Stimulated activated CD8-positive, alpha-beta memory T cell treated with anti-CD3 and anti-CD28 coated beads, Interleukin-15, amount 100 ng/mL, for 24 hours (primary cell): Measurements from ENCODE around the gene MDGA2.

Source experiments
- DNase-seq: peaks from one replicate; pipeline ENCODE4 v3.0.0-alpha.2; 2020; ENCODE audit warnings: low read depth

Gene MDGA2

DNA sequence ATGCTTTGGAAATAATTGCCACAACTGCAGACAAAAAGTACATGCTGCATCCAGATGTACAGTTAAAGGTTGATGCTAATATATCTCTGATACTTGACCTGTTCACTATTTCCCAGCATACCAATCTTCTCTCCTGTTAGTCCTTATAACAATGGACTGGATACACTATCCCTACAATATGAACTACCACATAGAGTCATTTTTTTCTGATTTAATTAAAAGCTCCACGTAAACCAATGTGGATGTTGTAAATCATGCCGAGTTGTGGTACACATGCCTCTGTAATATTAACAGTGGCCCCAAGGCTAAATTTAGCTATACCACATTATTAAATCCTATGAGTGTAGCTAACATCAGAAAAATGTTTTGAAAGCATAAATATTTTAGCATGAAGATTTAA is 554.8 kb downstream of the MDGA2 start:
- DNase-seq: no peak

DNA sequence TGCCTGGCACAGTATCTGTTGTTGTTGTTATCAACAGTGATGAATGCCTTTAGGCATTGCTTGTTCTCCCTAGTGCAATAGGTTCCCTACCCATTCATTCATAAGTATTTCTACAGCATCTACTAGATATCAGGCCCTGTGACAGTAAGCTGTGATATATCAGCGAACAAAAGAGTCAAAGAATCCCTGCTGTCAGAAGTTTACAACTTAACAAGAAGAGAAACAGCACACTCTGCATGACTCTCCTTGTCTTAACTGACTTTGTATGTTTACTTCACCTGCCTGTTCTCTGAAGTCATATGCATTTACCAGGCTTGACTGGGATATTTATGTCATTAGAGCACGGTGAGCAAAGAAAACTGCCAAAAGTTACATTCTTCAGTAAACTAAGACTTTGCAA is 571.6 kb downstream of the MDGA2 start:
- DNase-seq: no peak

DNA sequence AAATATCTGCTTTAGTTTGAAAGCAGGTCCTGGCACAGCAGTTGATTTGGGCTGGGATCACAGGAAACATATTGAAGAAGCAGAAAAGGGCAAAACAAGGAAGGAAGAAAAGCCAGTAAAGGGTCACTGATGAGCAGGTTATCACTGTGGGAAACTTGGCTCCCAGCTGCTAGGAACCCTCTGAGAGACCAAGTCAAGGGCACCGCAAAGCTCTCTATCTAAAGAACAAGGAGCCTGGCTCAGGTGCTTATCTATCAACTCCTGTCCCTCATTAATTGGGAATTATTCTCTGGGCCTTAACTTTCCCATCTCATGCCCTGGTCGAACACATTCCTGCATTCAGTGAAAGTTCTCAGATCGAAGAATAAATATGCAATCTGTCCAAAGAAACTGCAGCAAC is 572.9 kb downstream of the MDGA2 start:
- DNase-seq: no peak

DNA sequence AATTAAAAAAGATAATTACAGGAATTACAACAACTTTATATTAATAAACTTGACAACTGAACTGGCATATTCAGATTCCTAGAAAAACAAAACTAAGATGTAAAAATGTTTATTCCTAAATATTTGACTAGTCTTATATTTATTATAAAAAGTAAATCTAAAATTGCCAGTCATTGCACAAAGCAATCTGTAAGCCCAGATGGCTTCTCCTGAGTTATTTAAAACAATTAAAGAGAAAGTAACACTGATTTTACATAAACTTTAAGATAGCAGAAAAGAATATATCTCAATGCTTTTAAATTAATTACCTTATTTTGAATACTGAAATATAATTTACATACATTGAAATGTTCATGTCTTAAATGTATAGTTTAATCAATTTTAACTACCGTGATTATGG is 589.7 kb downstream of the MDGA2 start:
- no peak for DNase-seq

DNA sequence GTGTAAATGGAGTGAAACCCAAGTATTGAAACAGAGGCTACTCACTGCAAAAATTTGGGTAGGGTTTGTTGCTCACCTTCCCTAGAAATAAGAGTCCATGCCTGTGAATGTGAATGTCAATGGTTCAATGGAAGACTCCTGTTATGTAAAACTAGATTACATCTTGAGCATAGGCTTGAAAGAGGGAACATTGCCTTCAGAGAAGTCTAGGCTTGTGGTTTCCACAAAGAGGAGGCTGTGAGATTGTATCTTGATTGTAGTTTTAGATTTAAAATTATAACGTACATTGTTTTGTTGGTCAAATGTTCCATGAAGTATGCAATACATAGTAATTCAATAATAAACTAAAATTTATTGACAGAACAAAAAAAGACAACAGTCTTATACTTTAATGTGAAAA is 610.1 kb downstream of the MDGA2 start:
- DNase-seq: no peak

DNA sequence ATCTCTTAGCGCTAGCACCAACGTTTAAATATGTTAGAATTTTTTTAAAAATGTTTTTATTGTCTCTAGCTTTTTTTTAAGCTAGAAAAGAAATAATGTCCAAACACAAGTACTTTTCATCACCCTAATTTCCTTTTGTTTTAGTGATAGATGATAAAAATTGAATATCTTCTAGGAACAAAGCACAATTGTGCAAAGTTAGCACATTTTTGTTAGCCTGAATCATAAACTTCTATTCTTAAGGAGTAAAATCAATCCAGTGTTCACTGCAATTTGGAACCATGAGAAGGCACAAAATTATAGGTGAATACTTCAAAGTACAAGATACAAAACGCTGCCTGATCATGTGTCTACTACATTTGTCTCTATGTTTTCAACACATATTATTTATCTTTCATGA is 615.4 kb downstream of the MDGA2 start:
- DNase-seq: no peak

DNA sequence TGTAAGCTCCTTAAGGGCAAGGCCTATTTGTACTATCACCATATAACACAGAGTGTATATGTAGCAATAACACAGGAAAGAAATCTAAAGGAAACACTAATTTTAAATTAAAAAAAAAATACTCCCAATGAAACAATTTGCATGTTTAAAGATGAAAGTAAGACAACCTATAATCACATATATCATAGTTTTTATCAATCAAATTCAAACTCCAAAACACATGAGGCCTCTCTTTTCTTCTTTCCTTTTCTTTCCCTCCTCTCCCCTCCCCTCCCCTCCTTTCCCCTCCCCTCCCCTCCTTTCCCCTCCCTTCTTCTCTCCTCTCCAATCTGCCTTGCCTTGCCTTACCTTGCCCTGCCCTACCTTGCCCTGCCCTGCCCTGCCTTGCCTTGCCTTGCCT is 618.0 kb downstream of the MDGA2 start:
- no peak for DNase-seq

DNA sequence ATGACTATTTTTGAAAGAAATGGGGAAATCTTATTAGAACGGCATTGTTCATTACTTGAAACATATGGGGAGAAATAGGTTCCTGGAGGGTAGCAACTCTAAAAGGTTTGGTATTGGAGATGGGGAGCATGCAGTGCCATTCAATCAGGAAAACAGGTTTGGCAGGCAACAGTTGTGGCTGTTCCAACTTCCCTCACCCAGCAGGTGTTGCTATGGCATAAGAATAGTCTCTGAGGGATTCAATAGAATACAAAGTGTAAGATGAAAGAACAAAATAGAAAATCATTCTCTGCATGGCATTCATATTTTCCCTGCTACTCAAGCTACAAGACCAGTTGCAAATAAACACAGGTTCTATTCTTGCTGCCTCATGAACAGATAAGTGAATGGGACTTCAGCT is 630.6 kb downstream of the MDGA2 start:
- no peak for DNase-seq

DNA sequence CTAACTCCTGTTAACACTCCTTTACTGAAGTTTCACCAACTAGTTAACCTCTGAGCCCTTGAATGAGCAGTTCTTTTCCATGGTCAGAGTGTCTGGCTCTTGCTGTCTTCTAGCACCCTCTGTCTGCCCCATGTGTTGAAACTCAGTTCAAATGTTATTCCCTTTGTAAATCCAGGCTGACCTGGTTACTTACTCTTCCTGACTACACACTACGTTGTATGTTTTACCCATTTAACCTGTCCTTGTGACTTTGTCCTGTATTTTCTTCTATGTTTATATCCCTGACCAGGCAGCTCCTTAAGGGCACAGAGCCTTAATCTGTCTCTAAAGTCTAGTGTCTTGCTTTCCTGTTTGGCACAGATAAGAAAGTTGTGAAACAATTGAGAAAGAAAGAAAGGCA is 634.9 kb downstream of the MDGA2 start:
- no peak for DNase-seq

DNA sequence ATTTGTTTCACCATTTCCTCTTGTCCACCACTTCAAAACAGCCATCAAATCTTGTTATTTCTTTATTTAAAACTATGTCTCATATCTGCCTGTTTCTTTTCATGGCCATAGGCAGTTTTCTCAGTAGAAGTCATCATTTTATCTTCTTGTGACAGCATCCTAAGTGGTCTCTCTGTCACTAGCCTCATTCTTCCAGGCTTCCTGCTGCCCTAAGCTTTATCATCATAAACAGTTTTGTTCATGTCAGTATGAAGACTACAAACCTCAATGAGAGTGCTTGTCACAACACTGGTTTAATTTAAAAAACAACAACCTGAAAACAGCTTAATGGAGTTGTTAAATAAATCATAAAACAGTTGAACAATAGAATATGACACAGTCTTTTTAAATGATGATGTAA is 636.1 kb downstream of the MDGA2 start:
- no peak for DNase-seq

DNA sequence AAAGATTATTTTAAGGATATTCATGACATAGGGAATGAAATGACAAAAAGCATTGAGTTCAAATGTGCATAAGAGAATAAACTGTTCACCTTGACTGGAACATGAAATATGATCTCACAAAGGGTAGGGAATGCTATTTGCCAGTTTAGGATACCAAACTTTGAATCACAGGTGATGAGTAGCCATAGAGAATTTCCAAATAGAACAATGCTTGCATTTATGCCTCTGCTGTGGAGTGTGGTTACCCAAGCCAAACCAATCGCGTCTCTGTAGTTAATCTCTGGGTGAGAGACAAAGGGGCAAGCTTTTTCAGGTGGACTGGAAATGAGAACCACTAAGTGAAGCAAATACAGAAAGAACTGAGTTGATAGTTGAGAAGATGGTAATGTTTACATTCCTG is 652.7 kb downstream of the MDGA2 start:
- no peak for DNase-seq

DNA sequence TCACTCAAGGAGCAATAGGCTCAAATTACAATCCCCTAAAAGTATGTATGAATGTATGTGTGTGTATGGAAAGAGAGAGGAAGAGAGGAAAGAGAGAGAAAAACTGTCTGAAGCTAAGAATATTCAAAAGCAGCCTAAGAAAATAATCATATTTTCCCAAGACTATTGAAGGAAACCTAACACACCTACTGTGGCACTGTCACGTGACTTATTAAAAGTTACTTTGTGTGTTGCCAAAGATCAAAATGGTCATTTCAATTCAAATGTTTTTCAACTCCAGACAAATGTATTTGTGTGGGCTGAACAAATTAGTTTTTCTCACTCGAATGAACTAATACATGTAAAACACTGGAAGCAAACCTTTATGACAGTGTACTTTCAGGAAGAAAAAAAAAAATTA is 654.9 kb downstream of the MDGA2 start:
- DNase-seq: no peak

DNA sequence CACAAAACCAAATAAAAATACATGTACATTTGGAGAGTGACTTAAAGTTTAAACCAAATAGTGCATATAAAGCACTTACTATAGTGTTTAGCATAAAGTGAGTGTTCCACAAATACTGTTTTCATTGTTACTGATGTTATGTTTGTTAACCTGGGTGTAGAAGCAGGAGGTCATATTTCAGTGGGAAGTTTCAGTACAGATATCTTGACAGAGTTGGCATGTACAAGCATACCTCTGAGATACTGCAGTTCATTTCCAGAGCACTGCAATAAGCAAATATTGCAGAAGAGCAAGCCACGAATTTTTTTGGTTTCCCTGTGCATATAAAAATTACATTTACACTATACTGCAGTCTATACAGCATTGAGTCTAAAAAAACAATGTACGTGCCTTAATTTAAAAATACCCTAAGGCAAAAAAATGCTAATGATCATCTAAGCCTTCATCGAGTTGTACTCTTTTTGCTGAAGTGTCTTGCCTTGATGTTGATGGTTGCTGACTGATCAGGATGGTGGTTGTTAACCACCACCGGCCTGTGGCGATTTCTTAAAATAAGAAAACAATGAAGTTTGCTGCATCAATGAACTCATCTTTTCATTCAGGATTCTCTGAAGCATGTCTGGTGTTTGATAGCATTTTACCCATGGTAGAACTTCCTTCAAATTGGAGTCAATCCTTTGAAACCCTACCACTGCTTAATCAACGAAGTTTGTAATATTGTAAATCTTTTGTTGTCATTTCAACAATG is 662.7 kb downstream of the MDGA2 start:
- DNase-seq: no peak

DNA sequence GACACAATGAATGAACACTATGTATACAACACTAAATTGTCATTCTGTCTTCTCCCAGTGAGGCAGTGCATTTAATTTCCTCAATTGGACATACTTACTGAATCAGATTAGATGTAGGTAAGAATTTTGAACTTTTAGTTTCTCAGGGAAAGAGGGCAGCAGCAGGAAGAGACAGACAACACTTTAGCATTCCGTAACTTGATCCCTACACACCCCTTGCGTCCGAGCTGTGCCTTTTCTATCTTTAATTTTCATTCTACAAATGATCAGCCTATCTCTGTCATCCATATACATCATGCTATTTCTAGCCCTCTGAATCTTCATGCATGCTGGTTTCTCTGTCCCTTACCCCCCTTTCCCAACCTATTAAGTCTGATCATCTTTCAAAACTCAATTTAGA is 665.8 kb downstream of the MDGA2 start:
- DNase-seq: no peak

DNA sequence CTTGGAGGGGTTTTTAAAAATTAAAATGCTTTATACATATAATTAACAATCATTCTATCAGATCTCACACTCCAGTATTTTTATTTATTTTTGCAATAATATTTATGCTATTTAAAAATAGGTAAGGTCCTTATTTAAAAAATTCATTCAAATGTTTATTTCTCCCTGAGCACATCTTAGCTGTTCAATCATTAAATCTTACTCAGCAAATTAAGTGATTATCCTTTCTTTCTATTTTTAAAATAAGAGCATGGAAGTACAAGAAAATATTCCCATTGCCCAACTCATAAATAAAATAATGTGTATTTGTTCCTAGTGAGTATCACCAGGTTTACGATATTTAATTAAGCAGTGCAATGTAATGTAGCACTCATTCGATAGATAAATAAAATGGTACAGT is 666.7 kb downstream of the MDGA2 start:
- DNase-seq: no peak

DNA sequence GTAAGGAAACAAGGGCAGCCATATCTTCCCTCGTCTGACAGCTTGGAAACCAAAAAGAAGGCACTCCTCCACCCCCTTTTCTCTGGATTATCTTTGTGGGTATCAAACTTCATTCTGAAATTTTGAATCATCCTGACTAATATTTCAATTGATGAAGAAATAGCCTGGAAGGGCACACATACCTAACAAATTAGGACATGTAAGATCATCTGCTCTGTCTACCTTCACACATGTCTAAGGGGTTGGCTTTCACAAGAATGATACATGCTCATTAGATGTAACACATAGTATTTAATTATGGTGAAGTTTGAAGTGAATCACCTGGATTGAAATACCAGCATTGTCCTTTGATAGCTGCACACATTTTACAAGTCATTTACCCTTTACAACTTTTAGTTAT is 675.7 kb downstream of the MDGA2 start:
- no peak for DNase-seq

DNA sequence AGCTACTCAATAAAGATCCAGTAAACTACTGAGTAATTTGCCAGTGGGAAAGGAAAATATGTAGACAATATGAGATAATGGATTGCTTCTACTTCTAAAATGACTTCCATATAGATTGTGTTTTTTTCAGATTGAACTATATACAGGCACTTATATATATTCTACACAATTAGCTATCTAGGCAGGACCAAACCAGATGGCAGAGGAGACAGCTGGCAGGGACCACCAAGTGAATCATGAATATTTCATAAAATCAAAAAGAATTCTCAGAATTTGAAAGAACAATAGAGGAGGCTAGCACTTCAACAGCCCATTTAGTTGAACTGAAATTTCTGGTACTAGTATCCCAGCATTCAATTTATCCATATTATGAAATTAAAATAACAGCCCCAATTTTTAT is 685.8 kb downstream of the MDGA2 start:
- no peak for DNase-seq

DNA sequence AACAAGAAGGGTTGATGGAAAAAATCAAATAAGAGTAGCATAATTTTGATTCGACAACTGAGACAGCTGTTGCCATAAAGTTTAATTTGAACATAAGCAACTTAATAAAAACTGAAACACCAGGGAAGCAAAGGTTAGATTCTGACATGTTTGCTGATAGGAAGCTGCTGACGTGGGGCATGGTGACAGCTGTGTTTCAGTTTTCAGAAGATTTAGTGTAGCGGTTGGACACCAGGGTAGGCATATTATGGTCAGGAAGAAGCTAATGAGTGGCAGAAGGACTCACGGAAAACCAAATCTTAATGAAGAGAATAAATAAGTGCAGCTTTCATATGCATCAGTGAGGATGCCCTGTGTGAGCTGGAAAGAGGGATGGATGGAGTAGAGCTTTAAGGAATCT is 687.1 kb downstream of the MDGA2 start:
- DNase-seq: no peak

DNA sequence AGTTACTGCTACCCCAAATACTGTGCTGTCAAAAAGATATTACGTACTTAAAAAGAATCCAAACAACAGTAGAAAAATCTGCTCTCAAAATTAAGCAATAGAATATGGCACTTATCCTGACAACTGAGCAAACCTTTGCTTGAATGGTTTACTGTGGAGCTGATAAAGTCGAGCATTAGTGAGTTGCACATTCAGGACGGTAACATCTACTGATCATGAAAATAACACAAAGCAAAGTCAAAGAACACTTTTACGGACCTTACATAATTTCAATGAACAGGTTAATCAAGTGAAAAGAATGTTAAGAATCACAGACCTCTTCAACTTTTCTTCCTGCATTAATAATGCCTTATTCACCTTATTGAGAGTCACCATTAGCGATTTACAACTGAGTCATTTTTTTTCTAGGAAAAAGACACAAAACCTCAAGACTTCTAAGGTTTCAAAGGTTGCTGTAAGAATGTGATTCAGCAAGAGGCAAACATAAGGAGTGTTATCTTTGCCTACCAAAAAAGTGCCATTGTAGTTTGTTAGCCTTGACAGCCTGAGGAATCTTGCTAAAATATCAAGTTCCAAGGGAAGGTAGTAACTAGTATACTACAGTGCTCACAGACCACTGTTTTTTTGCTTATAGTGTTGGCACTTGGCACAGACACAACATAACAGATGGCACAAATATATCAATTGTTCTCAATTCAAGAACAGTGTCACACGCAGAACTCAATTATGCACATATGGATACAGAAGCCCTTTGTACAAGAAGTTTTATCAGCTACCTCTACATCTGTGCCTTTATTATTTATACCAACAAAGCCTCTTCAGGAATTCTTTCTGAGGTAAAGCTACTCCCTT is 689.6 kb downstream of the MDGA2 start:
- DNase-seq: no peak

DNA sequence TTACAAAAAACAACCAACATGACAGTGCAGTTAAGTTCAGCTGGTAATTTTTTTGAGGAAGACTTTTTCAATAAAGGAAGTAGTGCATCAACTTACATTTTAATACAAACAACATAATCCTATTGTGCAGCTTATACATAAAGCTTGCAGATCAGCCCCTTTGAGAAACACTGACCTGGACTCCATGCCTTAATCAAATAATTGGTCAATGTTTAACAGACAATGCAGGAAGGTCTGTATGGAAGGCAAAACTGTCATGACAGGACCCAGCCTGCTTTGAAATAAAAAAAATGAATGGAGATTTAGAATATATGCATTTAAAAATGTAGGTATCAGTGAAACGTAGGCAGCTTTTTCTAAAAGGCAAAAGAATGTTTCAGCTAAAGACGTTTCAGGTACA is 702.1 kb downstream of the MDGA2 start:
- no peak for DNase-seq

DNA sequence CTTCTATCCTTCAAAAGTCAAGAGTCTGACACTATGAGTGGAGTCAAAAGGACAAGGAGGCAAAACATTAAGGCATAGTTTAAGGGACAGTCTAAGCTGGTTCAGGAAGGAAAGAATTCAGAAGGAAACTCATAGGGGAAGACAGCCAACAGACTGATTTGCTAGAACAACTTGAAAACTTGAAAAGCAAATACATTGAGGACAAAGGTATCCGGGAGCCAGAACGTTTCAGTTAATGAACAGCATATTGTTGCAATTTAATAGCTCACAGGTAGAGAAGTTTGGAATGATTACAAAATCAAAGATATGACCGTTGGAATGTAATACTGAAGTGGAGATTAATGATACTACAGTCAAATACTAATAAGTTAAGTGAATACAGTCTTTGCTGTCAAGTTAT is 711.0 kb downstream of the MDGA2 start:
- DNase-seq: no peak

DNA sequence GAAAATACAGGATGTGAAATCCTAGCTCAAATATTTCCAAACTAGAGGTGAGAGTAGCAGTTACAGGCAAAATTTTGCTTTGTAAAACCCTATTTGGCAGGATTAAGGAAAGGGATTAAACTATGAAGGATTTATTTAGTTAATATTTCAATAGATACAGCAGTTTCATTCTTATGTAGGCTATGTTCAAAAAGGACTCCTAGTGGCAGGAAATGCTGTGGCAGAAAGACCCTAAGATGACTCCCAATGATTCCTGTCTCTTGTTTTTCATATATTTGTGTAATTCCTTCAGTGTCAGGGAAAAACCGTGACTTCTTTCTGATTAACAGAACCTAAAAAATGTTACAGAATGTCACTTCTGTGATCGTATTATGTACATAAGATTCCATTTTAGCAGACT is 724.3 kb downstream of the MDGA2 start:
- no peak for DNase-seq

DNA sequence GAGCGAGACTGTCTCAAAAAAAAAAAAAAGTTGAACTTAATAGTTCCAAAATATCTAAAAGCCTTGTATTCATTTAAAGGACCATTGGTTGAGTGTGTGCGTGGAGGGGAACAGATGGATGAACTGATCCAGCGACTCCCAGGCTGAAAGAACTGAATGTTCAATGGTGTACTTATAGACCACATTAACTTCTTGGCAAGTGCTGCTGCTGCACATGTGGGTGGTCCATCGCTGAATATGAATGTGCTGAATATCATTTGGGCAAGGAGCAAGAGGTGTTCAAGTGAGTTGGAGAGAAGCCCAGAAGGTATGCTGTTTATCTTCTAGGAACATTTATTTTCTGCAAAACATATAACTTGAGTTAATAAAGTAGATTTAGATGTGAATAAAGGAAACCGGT is 734.8 kb downstream of the MDGA2 start:
- DNase-seq: no peak

DNA sequence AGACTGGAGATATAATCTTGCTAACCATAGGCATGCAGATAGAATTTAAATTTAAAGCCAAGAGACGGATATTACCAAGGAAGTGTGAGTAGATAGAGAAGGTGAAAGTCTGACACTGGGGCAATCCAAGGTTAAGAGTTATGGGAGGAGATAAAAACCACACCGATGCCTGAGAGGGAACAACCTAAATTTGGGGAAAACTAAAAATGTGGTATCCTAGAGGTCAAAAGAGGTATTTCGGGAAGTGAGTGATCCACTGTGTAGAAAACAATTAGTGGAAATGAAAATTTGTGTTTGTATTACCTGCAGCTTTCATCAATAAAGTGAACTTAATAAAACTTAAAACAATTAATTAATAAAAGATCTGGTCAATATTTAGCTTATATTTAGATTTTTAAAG is 754.9 kb downstream of the MDGA2 start:
- DNase-seq: no peak
